GM19463 (cell line): ENCODE results near the gene SLC25A27.

Experiments used
- ATAC-seq: cut with Tn5 transposase; IDR thresholded peaks from one replicate; pipeline ENCODE4 v1.9.1; 2021; ENCODE audit warnings: mild to moderate bottlenecking, moderate library complexity; ENCODE audit not compliant: unreplicated experiment

The SLC25A27 gene

DNA sequence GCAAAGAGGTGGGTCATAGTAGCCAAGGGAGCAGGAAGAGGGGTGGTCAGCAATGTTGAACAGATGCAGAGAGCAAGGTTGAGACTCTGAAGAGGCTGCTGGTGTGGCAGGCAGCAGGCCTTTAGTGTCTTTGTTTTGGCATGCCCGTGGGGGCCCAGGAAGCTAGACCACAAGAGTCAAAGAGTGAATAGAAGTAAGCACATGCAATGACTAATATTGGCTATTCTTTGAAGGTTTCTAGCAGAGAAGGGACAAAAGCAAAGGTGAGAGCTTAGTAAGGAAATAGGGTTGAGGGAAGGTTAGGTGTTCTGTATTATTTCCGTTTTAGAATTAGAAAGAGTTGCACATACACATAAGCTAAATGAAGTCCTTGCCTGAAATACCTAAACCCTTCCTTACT is 53.7 kb downstream of the SLC25A27 start:
- no peak for ATAC-seq

GRCh38 chr6:46711491-46711890 is 58.7 kb downstream of the SLC25A27 start:
- no peak for ATAC-seq

DNA sequence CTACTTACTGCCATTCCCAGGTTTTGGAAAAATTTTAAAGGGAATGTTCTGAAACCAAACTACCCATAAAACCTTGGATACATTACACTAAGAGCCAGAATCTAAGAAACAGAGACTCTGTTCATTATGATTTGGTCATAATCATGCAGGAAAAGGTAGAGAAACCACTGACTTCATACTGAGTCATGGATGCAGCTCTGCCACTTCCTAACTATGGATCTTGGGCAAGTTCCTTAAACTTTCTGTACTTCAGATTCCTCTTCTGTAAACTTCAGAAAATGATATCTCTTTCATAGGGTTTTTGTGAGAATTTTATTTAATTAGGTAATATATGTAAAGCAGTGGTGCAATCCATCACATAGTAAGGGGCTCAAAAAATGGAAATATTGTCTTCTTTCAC is 62.4 kb downstream of the SLC25A27 start:
- no peak for ATAC-seq

DNA sequence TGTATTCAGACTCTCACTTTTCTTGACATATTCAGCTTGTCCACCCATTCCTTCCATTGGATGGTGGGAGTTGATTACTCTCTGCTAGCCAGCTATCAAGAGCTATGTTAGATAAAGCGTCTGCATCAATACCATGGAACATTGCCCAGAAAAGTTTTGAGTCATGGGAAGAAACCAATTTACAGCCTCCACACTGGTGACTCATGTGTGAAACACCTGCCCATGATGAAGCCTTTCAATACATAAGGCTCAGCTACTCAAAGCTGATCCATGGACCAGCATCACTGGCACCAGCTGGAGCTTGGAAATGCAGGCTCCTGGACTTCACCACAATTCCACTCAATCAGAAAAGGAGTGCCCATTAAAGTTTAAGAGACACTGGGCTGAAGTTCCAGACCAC is 66.3 kb downstream of the SLC25A27 start:
- no peak for ATAC-seq

DNA sequence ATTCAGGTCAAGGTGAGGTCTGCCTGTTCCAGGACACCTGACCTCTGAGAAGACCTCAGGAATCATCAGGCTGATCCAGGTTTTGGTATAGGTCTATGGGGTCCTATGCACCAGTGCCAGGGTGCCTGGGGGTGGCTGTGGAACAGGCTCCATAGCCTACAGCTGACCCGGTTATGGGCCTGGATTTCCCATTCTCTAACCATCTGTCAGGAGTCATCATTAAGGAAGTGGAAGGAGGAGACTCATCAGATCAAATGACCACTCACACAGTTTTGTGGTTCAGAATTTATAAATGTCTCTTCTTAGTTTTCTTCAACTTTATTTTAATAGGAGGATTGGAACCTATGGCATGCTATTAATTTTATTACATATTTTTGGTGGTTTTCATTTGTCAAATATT is 67.6 kb downstream of the SLC25A27 start:
- no peak for ATAC-seq
